HG03108 (cell line): ENCODE results near the gene INTS6.

Experiments used
- ATAC-seq: cut with Tn5 transposase; IDR thresholded peaks from one replicate; pipeline ENCODE4 v1.9.1; 2021; ENCODE audit warnings: moderate library complexity; ENCODE audit not compliant: unreplicated experiment

Gene INTS6

GRCh38 chr13:51457086-51457815, 4.4 kb upstream of the INTS6 start:
- ATAC-seq = no peak

- ATAC-seq = no peak
Observed at GRCh38 chr13:51456510-51456909, 3.7 kb upstream of the INTS6 start.

GRCh38 chr13:51455532-51455931, 2.7 kb upstream of the INTS6 start:
- no peak for ATAC-seq

GRCh38 chr13:51453959-51454703, 1.3 kb upstream of the INTS6 start:
- no peak for ATAC-seq

- ATAC-seq = peak; percentile 39
Observed at GRCh38 chr13:51453207-51453958, 547 bp upstream of the INTS6 start.

GRCh38 chr13:51451467-51452360, 1.1 kb downstream of the INTS6 start:
- ATAC-seq = peak; percentile 29

- ATAC-seq = no peak
Observed at GRCh38 chr13:51451134-51451466, 1.7 kb downstream of the INTS6 start.

- ATAC-seq = no peak
Observed at GRCh38 chr13:51449018-51449417, 3.8 kb downstream of the INTS6 start.

GRCh38 chr13:51444922-51445321, 7.9 kb downstream of the INTS6 start:
- no peak for ATAC-seq

GRCh38 chr13:51440381-51440780, 12.5 kb downstream of the INTS6 start:
- ATAC-seq = no peak

- ATAC-seq = no peak
Observed at GRCh38 chr13:51437550-51438127, 15.2 kb downstream of the INTS6 start.

GRCh38 chr13:51435002-51435578, 17.7 kb downstream of the INTS6 start:
- ATAC-seq = no peak

GRCh38 chr13:51432576-51432975, 20.3 kb downstream of the INTS6 start:
- no peak for ATAC-seq

- ATAC-seq = no peak
Observed at GRCh38 chr13:51426982-51427381, 25.9 kb downstream of the INTS6 start.

GRCh38 chr13:51425410-51426042, 27.3 kb downstream of the INTS6 start:
- ATAC-seq = no peak

- ATAC-seq = no peak
Observed at GRCh38 chr13:51423766-51424165, 29.1 kb downstream of the INTS6 start.

- no peak for ATAC-seq
Observed at GRCh38 chr13:51422484-51422883, 30.4 kb downstream of the INTS6 start.

GRCh38 chr13:51420681-51421490, 31.9 kb downstream of the INTS6 start:
- ATAC-seq = no peak
